Upper lobe of left lung (tissue), 6 donors: ENCODE results near the gene TMEM63A. TPM values are rescaled to one million over a fixed set of nuclear protein-coding genes. Genes with fewer than 3 reads are reported as not detected.
"Not testable (repeated sequence)": the region's sequence is repeated elsewhere in the genome, so short reads cannot be mapped to it uniquely, and the experiment has no call there.

ENCODE experiments used
- ATAC-seq, 2 donors: fragments of 200-7000 bp; cut with Tn5 transposase; one replicate each; pipeline ENCODE4 v1.9.1; 2022; ENCODE audit warnings: mild to moderate bottlenecking in 2 of 2, moderate library complexity in 2 of 2; ENCODE audit not compliant: low FRiP score in 2 of 2
- DNase-seq, 2 donors: peaks; one replicate each; pipeline ENCODE4 v3.0.0-alpha.2; 2019 to 2020
- H3K27ac ChIP-seq, 4 donors: fragments of 200-600 bp; sonication (generic); one replicate each; pipeline ENCODE4 v1.5.1; 2016 to 2019
- H3K27me3 ChIP-seq, 4 donors: fragments of 200-600 bp; sonication (generic); one replicate each; pipeline ENCODE4 v1.5.1; 2017 to 2019
- H3K36me3 ChIP-seq, 4 donors: fragments of 200-600 bp; sonication (generic); one replicate each; pipeline ENCODE4 v1.5.1; 2016 to 2019
- H3K4me1 ChIP-seq, 4 donors: fragments of 200-600 bp; sonication (generic); one replicate each; pipeline ENCODE4 v1.5.1; 2018 to 2019
- H3K4me3 ChIP-seq, 4 donors: fragments of 200-600 bp; sonication (generic); one replicate each; pipeline ENCODE4 v1.5.1; 2017 to 2019; ENCODE audit warnings: mild to moderate bottlenecking in 2 of 4, moderate library complexity in 1 of 4
- H3K9me3 ChIP-seq, 4 donors: fragments of 200-600 bp; sonication (generic); one replicate each; pipeline ENCODE4 v1.5.1; 2018 to 2019
- CTCF ChIP-seq, 6 experiments: fragments of 450-650 bp in 4 of 6; fragments of 200-600 bp in 2 of 6; sonication (generic) in 2 of 6; IDR thresholded peaks; one replicate each; pipeline ENCODE4 v1.5.1; 2016 to 2019; ENCODE audit warnings: antibody characterized with exemption in 6 of 6
- EP300 ChIP-seq, 4 donors: sonication (generic); formaldehyde crosslinking; IDR thresholded peaks; one replicate each; pipeline ENCODE4 v1.5.1; 2017; ENCODE audit warnings: antibody characterized with exemption in 4 of 4, control low read depth in 2 of 4
- POLR2A ChIP-seq, 4 donors: fragments of 450-650 bp; IDR thresholded peaks; one replicate each; pipeline ENCODE4 v1.5.1; 2016 to 2017; ENCODE audit warnings: antibody characterized with exemption in 4 of 4, mild to moderate bottlenecking in 2 of 4
- POLR2AphosphoS5 ChIP-seq, 2 donors: sonication (generic); formaldehyde crosslinking; IDR thresholded peaks; one replicate each; pipeline ENCODE4 v1.5.1; 2017; ENCODE audit warnings: antibody characterized with exemption in 2 of 2
- WGBS, 2 donors: methylation state at CpG; one replicate each; pipeline ENCODE4 v1.1.5; 2017 to 2018; 5-methylcytosine and 5-hydroxymethylcytosine counted together
- total RNA-seq, 6 donors: library from RNA; depleted of rRNA in 4 of 6; stranded (reverse); fragments of >200 nt in 4 of 6; gene quantifications; one replicate each; pipeline versions ENCODE4 v1.1.0 to v1.2.1, GENCODE V29; 2016 to 2021
- donor health status: DM: no; HTN: no; CAD: no; lungs with moderate emphysema.
- donor health status: DM: no; HTN: yes; CAD: no; lungs with severe emphysema.

Gene TMEM63A
- total RNA-seq, 6 donors from 2014 or later: 57.9 to 244 (median 105) TPM

GRCh38 chr1:225808136-225808535 is 74.0 kb downstream of the TMEM63A start:
- ATAC-seq (no peak), DNase-seq (no peak)
- Histone ChIP-seq H3K27me3 (no peaks in the 10 kb centered on the region), H3K36me3 (no peaks in the 10 kb centered on the region), H3K27ac (no peak overlapping the region), H3K9me3 (no peaks in the 10 kb centered on the region), H3K4me3 (no peak overlapping the region), H3K4me1 (peaks cover 25 to 34% (median 29%) of the 10 kb centered on the region in 4 donors)
- WGBS, 2 donors: 74 to 81% methylated on average over 5 of the region's 5 CpGs
- no peak for TF ChIP-seq CTCF (IDR thresholded peaks at IDR 0.05)
- no peak for TF ChIP-seq POLR2A (IDR thresholded peaks at IDR 0.05)
- no peak for TF ChIP-seq EP300 (IDR thresholded peaks at IDR 0.05)
- TF ChIP-seq POLR2AphosphoS5 (IDR thresholded peaks at IDR 0.05): no peak

- H3K27ac ChIP-seq, DNase-seq, H3K36me3 ChIP-seq, H3K4me3 ChIP-seq, H3K9me3 ChIP-seq, ATAC-seq, H3K27me3 ChIP-seq: not testable (repeated sequence)
- H3K4me1 ChIP-seq: peaks cover 11 to 20% (median 15%) of the 10 kb centered on the region in 4 donors
- WGBS, 2 donors: 90 to 92% methylated on average over 3 of the region's 3 CpGs
Observed at GRCh38 chr1:225806736-225807135, 75.4 kb downstream of the TMEM63A start.

DNA sequence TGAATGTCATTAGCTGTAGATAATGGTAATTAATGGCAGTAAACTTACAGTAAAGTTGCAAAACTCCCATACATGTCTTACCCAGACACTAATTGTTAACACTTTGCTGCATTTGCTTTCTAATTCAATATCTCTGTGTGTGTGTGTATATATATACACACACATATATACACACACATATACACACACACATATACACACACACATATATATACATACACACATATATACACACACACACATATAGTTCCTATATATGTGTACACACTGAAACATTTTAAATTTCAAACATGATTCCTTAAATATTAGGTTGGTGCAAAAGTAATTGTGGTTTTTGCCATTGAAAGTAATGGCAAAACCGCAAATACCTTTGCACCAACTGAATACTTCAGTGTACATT is 75.9 kb downstream of the TMEM63A start:
- ATAC-seq (no peak), DNase-seq (no peak)
- TF ChIP-seq POLR2A (IDR thresholded peaks at IDR 0.05): no peak
- no peak for TF ChIP-seq CTCF (IDR thresholded peaks at IDR 0.05)
- TF ChIP-seq EP300 (IDR thresholded peaks at IDR 0.05): no peak
- TF ChIP-seq POLR2AphosphoS5 (IDR thresholded peaks at IDR 0.05): no peak
- Histone ChIP-seq H3K27me3 (no peaks in the 10 kb centered on the region), H3K4me3 (no peak overlapping the region), H3K36me3 (no peaks in the 10 kb centered on the region), H3K27ac (no peak overlapping the region), H3K4me1 (peaks cover 6 to 15% (median 11%) of the 10 kb centered on the region in 4 donors), H3K9me3 (no peaks in the 10 kb centered on the region)
- WGBS, 2 donors: 95 to 97% methylated on average over 1 of the region's 1 CpG

- H3K27ac ChIP-seq, ATAC-seq, H3K9me3 ChIP-seq, H3K27me3 ChIP-seq, DNase-seq, H3K4me3 ChIP-seq, H3K36me3 ChIP-seq, H3K4me1 ChIP-seq: not testable (repeated sequence)
- 93 to 94% methylated on average over 6 to 7 of the region's 7 CpGs for WGBS, 2 donors
Observed at GRCh38 chr1:225801146-225801545, 81.0 kb downstream of the TMEM63A start.

DNA sequence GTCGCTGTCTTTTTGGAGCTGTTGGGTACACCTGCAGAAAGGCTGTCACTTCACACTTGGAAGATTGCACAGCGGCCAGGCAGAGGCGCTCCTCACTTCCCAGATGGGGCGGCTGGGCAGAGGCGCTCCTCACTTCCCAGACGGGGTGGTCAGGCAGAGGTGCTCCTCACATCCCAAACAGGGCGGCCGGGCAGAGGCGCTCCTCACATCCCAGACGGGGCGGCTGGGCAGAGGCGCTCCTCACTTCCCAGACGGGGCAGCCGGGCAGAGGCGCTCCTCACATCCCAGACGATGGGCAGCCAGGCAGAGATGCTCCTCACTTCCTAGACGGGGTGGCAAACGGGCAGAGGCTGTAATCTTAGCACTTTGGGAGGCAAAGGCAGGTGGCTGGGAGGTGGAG is 86.1 kb downstream of the TMEM63A start:
- H3K27ac ChIP-seq, H3K9me3 ChIP-seq, ATAC-seq, H3K4me1 ChIP-seq, H3K4me3 ChIP-seq, H3K27me3 ChIP-seq: not testable (repeated sequence)
- peak in 1 of 2 donors; percentile 51 for DNase-seq
- 96 to 100% methylated on average over 8 to 18 of the region's 18 CpGs for WGBS, 2 donors
- peaks cover 0 to 20% (median 7%) of the 10 kb centered on the region in 4 donors for H3K36me3 ChIP-seq

Other genes with a start within 250 kb of the TMEM63A start
- 10 to 100 TPM; 10.5 to 70.3 (median 33.8) TPM for gene ENAH, start 229.3 kb downstream of the TMEM63A start, total RNA-seq
- gene SRP9, start 104.6 kb downstream of the TMEM63A start, total RNA-seq: 100 to 1,000 TPM in 4 of 6 donors, 10 to 100 TPM in 2; 34.5 to 157 (median 125) TPM
- 100 to 1,000 TPM in 5 of 6 donors, 10 to 100 TPM in 1; 82.8 to 205 (median 141) TPM for gene EPHX1, start 72.3 kb downstream of the TMEM63A start, total RNA-seq
- under 1 TPM in 2 of 6 donors, not detected in 4; 0.47 to 0.69 TPM for gene LEFTY1, start 6.8 kb upstream of the TMEM63A start, total RNA-seq
- gene PYCR2, start 41.9 kb upstream of the TMEM63A start, total RNA-seq: 100 to 1,000 TPM in 1 of 6 donors, 10 to 100 TPM in 5; 49.4 to 115 (median 69.6) TPM
- 1 to 10 TPM in 1 of 6 donors, under 1 TPM in 3, not detected in 2; 0.44 to 2.9 (median 0.76) TPM for gene LEFTY2, start 58.8 kb upstream of the TMEM63A start, total RNA-seq
- 10 to 100 TPM; 12.1 to 27.8 (median 18.3) TPM for gene SDE2, start 117.0 kb upstream of the TMEM63A start, total RNA-seq
- gene H3-3A, start 180.3 kb upstream of the TMEM63A start, total RNA-seq: 100 to 1,000 TPM; 148 to 453 (median 419) TPM